Myometrial cell (primary cell): ENCODE data around the gene ITGA4. TPM values are rescaled to one million over a fixed set of nuclear protein-coding genes. Genes with fewer than 3 reads are reported as not detected.

ENCODE experiments used
- total RNA-seq: library from RNA; depleted of rRNA; stranded (reverse); fragments of >200 nt; gene quantifications from 2 replicates; pipeline ENCODE4 v1.2.3, GENCODE V29; 2015

ITGA4 gene
- 106 and 126 TPM in 2 replicates for total RNA-seq

DNA sequence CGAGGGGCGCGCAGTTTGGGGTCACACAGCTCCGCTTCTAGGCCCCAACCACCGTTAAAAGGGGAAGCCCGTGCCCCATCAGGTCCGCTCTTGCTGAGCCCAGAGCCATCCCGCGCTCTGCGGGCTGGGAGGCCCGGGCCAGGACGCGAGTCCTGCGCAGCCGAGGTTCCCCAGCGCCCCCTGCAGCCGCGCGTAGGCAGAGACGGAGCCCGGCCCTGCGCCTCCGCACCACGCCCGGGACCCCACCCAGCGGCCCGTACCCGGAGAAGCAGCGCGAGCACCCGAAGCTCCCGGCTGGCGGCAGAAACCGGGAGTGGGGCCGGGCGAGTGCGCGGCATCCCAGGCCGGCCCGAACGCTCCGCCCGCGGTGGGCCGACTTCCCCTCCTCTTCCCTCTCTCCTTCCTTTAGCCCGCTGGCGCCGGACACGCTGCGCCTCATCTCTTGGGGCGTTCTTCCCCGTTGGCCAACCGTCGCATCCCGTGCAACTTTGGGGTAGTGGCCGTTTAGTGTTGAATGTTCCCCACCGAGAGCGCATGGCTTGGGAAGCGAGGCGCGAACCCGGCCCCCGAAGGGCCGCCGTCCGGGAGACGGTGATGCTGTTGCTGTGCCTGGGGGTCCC, at the start of gene ITGA4:
Gene ITGA4 (plus strand): TSS at position 266 of the 620 bp plus-strand sequence. CDS start 269 bp downstream, at position 535.

Other genes starting within 250 kb of the ITGA4 start
- gene CERKL, start 199.7 kb downstream of the ITGA4 start, total RNA-seq, result not detected in 2 replicates
- not detected in 2 replicates for gene NEUROD1, start 223.1 kb downstream of the ITGA4 start, total RNA-seq